Liver (tissue), 9 donors: Measurements from ENCODE around the gene GNPTAB. TPM values are rescaled to one million over a fixed set of nuclear protein-coding genes. Genes with fewer than 3 reads are reported as not detected.
A peak's percentile ranks its signal among the peaks of the same experiment; 100 is the strongest.

Source experiments
- DNase-seq: peaks from one replicate; pipeline ENCODE4 v3.0.0-alpha.2; 2017; ENCODE audit warnings: low spot score
- H3K27ac ChIP-seq, 2 donors: one replicate each; pipeline ENCODE4 v1.7.0; 2013; ENCODE audit warnings: inconsistent platforms in 2 of 2, low read length in 2 of 2, control low read depth in 1 of 2, low read depth in 1 of 2, mild to moderate bottlenecking in 1 of 2
- H3K27me3 ChIP-seq, 4 donors: one replicate each; pipeline versions ENCODE4 v1.6.1 to v1.7.0; 2013; ENCODE audit warnings: low read length in 3 of 4, inconsistent platforms in 1 of 4, mild to moderate bottlenecking in 1 of 4, moderate library complexity in 1 of 4; ENCODE audit not compliant: control insufficient read depth in 4 of 4, insufficient read depth in 4 of 4
- H3K36me3 ChIP-seq, 4 donors: one replicate each; pipeline versions ENCODE4 v1.6.1 to v1.7.0; 2013; ENCODE audit warnings: low read length in 3 of 4, mild to moderate bottlenecking in 3 of 4, low read depth in 1 of 4, moderate library complexity in 1 of 4; ENCODE audit not compliant: control insufficient read depth in 4 of 4, insufficient read depth in 3 of 4
- H3K4me1 ChIP-seq, 4 donors: one replicate each; pipeline versions ENCODE4 v1.6.1 to v1.7.0; 2013; ENCODE audit warnings: low read length in 3 of 4, mild to moderate bottlenecking in 3 of 4, moderate library complexity in 1 of 4; ENCODE audit not compliant: control insufficient read depth in 4 of 4, insufficient read depth in 4 of 4
- H3K4me3 ChIP-seq, 3 donors: one replicate each; pipeline versions ENCODE4 v1.6.1 to v1.7.0; 2013; ENCODE audit warnings: low read length in 3 of 3, control low read depth in 1 of 3, low read depth in 1 of 3, mild to moderate bottlenecking in 1 of 3
- H3K9ac ChIP-seq, 2 donors: one replicate each; pipeline ENCODE4 v1.7.0; 2013; ENCODE audit warnings: low read length in 2 of 2, mild to moderate bottlenecking in 2 of 2, moderate library complexity in 2 of 2, control low read depth in 1 of 2, low read depth in 1 of 2
- H3K9me3 ChIP-seq, 4 donors: one replicate each; pipeline versions ENCODE4 v1.6.1 to v1.7.0; 2013; ENCODE audit warnings: low read length in 3 of 4; ENCODE audit not compliant: control insufficient read depth in 4 of 4
- ATF3 ChIP-seq: IDR thresholded peaks from 2 replicates; pipeline ENCODE4 v1.6.1; 2016; ENCODE audit warnings: antibody characterized with exemption
- CTCF ChIP-seq: fragments of 150-350 bp; IDR thresholded peaks from 2 replicates; pipeline ENCODE4 v1.5.1; 2017; ENCODE audit warnings: improper control_type of control experiment, low read depth, low read length; ENCODE audit not compliant: missing input control
- EGR1 ChIP-seq, 2 donors: IDR thresholded peaks; 2 replicates each; pipeline ENCODE4 v1.6.1; 2016 to 2018; ENCODE audit warnings: antibody characterized with exemption in 2 of 2, low read depth in 2 of 2
- FOXA1 ChIP-seq: IDR thresholded peaks from 2 replicates; pipeline ENCODE4 v1.6.1; 2016; ENCODE audit warnings: antibody characterized with exemption
- FOXA2 ChIP-seq: IDR thresholded peaks from 2 replicates; pipeline ENCODE4 v1.6.1; 2016; ENCODE audit warnings: antibody characterized with exemption
- GABPA ChIP-seq, 2 donors: IDR thresholded peaks in 1 of 2; conservative IDR thresholded peaks in 1 of 2; 2 replicates each; pipeline ENCODE4 v1.6.1; 2016; ENCODE audit warnings: antibody characterized with exemption in 2 of 2, mild to moderate bottlenecking in 1 of 2, moderate library complexity in 1 of 2
- HNF4A ChIP-seq, 2 donors: conservative IDR thresholded peaks; 2 replicates each; pipeline ENCODE4 v1.6.1; 2016; ENCODE audit warnings: antibody characterized with exemption in 2 of 2, mild to moderate bottlenecking in 2 of 2
- HNF4G ChIP-seq: IDR thresholded peaks from 2 replicates; pipeline ENCODE4 v1.6.1; 2016; ENCODE audit warnings: antibody characterized with exemption
- JUND ChIP-seq, 2 donors: IDR thresholded peaks; 2 replicates each; pipeline ENCODE4 v1.6.1; 2016; ENCODE audit warnings: antibody characterized with exemption in 2 of 2
- MAX ChIP-seq: IDR thresholded peaks from 2 replicates; pipeline ENCODE4 v1.6.1; 2016; ENCODE audit warnings: antibody characterized with exemption
- NR2F2 ChIP-seq: IDR thresholded peaks from 2 replicates; pipeline ENCODE4 v1.6.1; 2016; ENCODE audit warnings: antibody characterized with exemption
- RAD21 ChIP-seq, 2 donors: IDR thresholded peaks; 2 replicates each; pipeline ENCODE4 v1.6.1; 2016; ENCODE audit warnings: antibody characterized with exemption in 2 of 2, mild to moderate bottlenecking in 2 of 2
- REST ChIP-seq: IDR thresholded peaks from 2 replicates; pipeline ENCODE4 v1.6.1; 2016; ENCODE audit warnings: antibody characterized with exemption, mild to moderate bottlenecking
- RXRA ChIP-seq, 2 donors: IDR thresholded peaks; 2 replicates each; pipeline ENCODE4 v1.6.1; 2017 to 2018; ENCODE audit warnings: antibody characterized with exemption in 2 of 2, mild to moderate bottlenecking in 1 of 2
- SP1 ChIP-seq: IDR thresholded peaks from 2 replicates; pipeline ENCODE4 v1.6.1; 2018; ENCODE audit warnings: antibody characterized with exemption, mild to moderate bottlenecking
- TAF1 ChIP-seq: conservative IDR thresholded peaks from 2 replicates; pipeline ENCODE4 v1.6.1; 2016; ENCODE audit warnings: antibody characterized with exemption, mild to moderate bottlenecking
- YY1 ChIP-seq: IDR thresholded peaks from 2 replicates; pipeline ENCODE4 v1.6.1; 2016; ENCODE audit warnings: antibody characterized with exemption, mild to moderate bottlenecking
- ZBTB33 ChIP-seq: IDR thresholded peaks from 2 replicates; pipeline ENCODE4 v1.6.1; 2016; ENCODE audit warnings: antibody characterized with exemption
- WGBS: extraction: QIAGEN DNeasy Blood & Tissue Kit; methylation state at CpG from one replicate; pipeline ENCODE4 v1.1.7; 2013; 5-methylcytosine and 5-hydroxymethylcytosine counted together
- polyA plus RNA-seq, 2 donors: library from polyadenylated mRNA; stranded (reverse) in 1 of 2; unstranded in 1 of 2; fragments of 200-250 nt in 1 of 2; fragments of >200 nt in 1 of 2; fragmentation: Nextera tagmentation in 1 of 2; extraction: Ambion mirVana in 1 of 2; gene quantifications; one replicate each; pipeline versions ENCODE4 v1.2.1 to v1.2.3, GENCODE V29; 2013 to 2015
- total RNA-seq, 2 donors: library from RNA; depleted of rRNA; stranded (reverse); fragments of >200 nt; gene quantifications; one replicate each; pipeline ENCODE4 v1.2.3, GENCODE V29; 2014
- donor health status: healthy.
- donor health status: healthy.
- donor health status: healthy.
- donor health status: healthy.
- donor health status: healthy.

GNPTAB gene
- total RNA-seq (10 to 100 TPM in 1 of 2 donors, 1 to 10 TPM in 1; 8.3 to 11.1 TPM), polyA plus RNA-seq (1 to 10 TPM; 4.6 to 7.2 TPM)

- Histone ChIP-seq H3K4me3 (peak within 1 kb of the TSS; percentile 83 to 94 (median 85)), H3K9ac (peak within 1 kb of the TSS; percentile 73 to 78), H3K27ac (peak within 1 kb of the TSS; percentile 62 to 71), H3K9me3 (no peaks in the 10 kb centered on the region), H3K4me1 (peaks cover 3 to 19% (median 9%) of the 10 kb centered on the region in 4 donors), H3K36me3 (no peaks in the 10 kb centered on the region), H3K27me3 (no peaks in the 10 kb centered on the region)
- TF ChIP-seq MAX (no peak), CTCF (peak; percentile 88), REST (no peak), ATF3 (no peak), HNF4A (conservative IDR thresholded peaks at IDR 0.05) (no peak), TAF1 (no peak), GABPA (IDR thresholded peaks at IDR 0.05 in 1 of 2, conservative IDR thresholded peaks at IDR 0.05 in 1 of 2) (no peak), FOXA2 (no peak), FOXA1 (no peak), EGR1 (IDR thresholded peaks at IDR 0.05; ENCODE audit: low read depth in 2 of 2) (no peak), SP1 (peak; percentile 18), NR2F2 (no peak), JUND (IDR thresholded peaks at IDR 0.05) (no peak), RAD21 (IDR thresholded peaks at IDR 0.05) (peak; percentile 60 to 72), YY1 (no peak), ZBTB33 (no peak), RXRA (IDR thresholded peaks at IDR 0.05) (no peak), HNF4G (no peak)
- under 1% methylated on average over 96 of the region's 96 CpGs for WGBS
- DNase-seq = peak; percentile 96
Observed at GRCh38 chr12:101830367-101831325, at the start of gene GNPTAB. Gene GNPTAB (minus strand): TSS chr12:101830959. CDS start chr12:101830675, 284 bp downstream.
